Measurements from ENCODE around the gene TBC1D22B.

The TBC1D22B gene

DNA sequence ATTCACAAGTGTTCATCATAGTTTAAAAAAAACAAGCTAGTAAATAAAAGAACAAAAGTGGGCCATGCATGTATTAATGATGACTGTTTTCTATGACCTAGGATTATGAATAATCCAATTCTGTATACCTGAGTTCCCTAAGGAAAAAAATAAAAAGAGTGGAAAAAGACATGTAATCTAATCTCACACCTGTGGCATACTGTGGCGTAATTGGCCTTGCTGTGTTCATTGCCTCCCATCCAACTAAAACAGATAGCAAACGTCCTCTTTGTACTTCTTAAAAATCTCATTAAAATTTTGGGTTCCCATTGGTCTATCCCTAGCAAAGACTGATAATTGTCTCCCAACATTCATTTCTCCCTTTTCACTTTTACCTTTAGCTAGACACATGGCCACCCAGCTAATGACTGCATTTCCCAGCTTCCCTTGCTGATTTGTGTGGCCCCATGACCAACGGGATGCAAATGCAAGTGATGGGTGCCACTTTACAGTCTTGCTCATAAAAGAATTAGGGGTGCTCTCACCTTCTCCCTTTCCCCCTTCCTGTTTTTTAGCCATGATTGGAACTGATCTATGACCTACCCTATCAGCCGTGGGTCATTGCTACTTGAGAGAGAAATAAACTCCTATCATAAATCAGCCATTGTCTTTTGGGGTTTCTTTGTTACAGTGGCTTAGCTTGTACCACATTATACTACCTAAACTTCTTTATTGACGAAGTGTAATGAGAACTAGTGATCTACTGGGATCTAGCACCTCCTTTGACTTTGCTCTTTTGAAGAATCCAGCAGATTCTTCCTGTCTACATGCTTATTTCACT is 32.0 kb upstream of the TBC1D22B start:
- TF ChIP-seq, protein P1, sequence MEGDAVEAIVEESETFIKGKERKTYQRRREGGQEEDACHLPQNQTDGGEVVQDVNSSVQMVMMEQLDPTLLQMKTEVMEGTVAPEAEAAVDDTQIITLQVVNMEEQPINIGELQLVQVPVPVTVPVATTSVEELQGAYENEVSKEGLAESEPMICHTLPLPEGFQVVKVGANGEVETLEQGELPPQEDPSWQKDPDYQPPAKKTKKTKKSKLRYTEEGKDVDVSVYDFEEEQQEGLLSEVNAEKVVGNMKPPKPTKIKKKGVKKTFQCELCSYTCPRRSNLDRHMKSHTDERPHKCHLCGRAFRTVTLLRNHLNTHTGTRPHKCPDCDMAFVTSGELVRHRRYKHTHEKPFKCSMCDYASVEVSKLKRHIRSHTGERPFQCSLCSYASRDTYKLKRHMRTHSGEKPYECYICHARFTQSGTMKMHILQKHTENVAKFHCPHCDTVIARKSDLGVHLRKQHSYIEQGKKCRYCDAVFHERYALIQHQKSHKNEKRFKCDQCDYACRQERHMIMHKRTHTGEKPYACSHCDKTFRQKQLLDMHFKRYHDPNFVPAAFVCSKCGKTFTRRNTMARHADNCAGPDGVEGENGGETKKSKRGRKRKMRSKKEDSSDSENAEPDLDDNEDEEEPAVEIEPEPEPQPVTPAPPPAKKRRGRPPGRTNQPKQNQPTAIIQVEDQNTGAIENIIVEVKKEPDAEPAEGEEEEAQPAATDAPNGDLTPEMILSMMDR (conservative IDR thresholded peaks at IDR 0.05; ENCODE audit: low read depth), result no peak
- no peak for DNase-seq (ENCODE audit: low spot score)
- ChIA-PET CTCF (interaction anchor here (0.7 kb wide), 1 partner anchor 207 kb away, joined by 4 read pairs; no protein-coding TSS in a partner anchor), POLR2A (ENCODE audit: low non-redundant PET) (no interaction called here)
- H3K27ac ChIP-seq, result no peak overlapping the region

DNA sequence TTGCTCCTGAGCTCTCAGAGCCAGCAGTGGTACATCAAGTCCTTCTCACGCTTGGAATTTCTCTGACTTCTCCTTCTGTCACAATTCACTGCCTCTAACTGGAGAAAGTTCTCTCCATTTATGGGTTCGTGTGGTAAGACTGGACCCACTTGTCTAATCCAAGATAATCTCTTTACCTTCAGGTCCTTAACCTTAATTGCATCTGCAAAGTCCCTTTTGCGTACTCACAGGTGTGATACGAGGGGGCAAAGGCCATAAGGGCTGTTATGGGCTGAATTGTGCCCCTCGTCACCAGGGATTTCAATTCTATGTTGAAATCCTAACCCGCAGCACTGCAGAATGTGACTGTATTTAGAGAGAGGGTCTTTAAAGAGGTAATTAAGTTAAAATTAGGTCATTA is 27.5 kb upstream of the TBC1D22B start:
- ChIA-PET CTCF (no interaction called here), POLR2A (ENCODE audit: low non-redundant PET) (no interaction called here)
- no peak overlapping the region for H3K27ac ChIP-seq
- TF ChIP-seq, protein P1 (conservative IDR thresholded peaks at IDR 0.05; ENCODE audit: low read depth), result no peak
- DNase-seq (ENCODE audit: low spot score), result no peak

GRCh38 chr6:37232430-37233017 is 25.0 kb upstream of the TBC1D22B start:
- CTCF ChIA-PET, result interaction anchor here (0.6 kb wide), 1 partner anchor 26 kb away, joined by 3 read pairs; no protein-coding TSS in a partner anchor
- POLR2A ChIA-PET (ENCODE audit: low non-redundant PET), result no interaction called here
- DNase-seq (ENCODE audit: low spot score), result no peak
- TF ChIP-seq, protein P1 (conservative IDR thresholded peaks at IDR 0.05; ENCODE audit: low read depth), result no peak
- no peak overlapping the region for H3K27ac ChIP-seq

- POLR2A ChIA-PET (ENCODE audit: low non-redundant PET), result no interaction called here
- CTCF ChIA-PET, result interaction anchor here (0.6 kb wide), 1 partner anchor 369 kb away, joined by 6 read pairs; no protein-coding TSS in a partner anchor
- TF ChIP-seq, protein P1 (conservative IDR thresholded peaks at IDR 0.05; ENCODE audit: low read depth), result no peak
- DNase-seq (ENCODE audit: low spot score), result no peak
- no peak overlapping the region for H3K27ac ChIP-seq
These were observed 24.0 kb upstream of the TBC1D22B start for GRCh38 chr6:37233541-37233940.

- CTCF ChIA-PET, result no interaction called here
- no peak for DNase-seq (ENCODE audit: low spot score)
- POLR2A ChIA-PET (ENCODE audit: low non-redundant PET), result no interaction called here
- H3K27ac ChIP-seq, result no peak overlapping the region
- TF ChIP-seq, protein P1 (conservative IDR thresholded peaks at IDR 0.05; ENCODE audit: low read depth), result no peak
These were observed 20.7 kb upstream of the TBC1D22B start for GRCh38 chr6:37236921-37237320.

GRCh38 chr6:37237789-37238188 is 19.8 kb upstream of the TBC1D22B start:
- DNase-seq (ENCODE audit: low spot score), result no peak
- no peak overlapping the region for H3K27ac ChIP-seq
- TF ChIP-seq, protein P1 (conservative IDR thresholded peaks at IDR 0.05; ENCODE audit: low read depth), result no peak
- ChIA-PET CTCF (no interaction called here), POLR2A (ENCODE audit: low non-redundant PET) (no interaction called here)

All from RWPE1 (cell line).